ENCODE measurements around the gene SLC13A3.
A peak's percentile ranks its signal among the peaks of the same experiment; 100 is the strongest.

Gene SLC13A3

GRCh38 chr20:46660487-46660886 lies 9.2 kb upstream of the SLC13A3 start:
- DNase-seq = no peak

- no peak for DNase-seq
Measured at GRCh38 chr20:46657618-46658017, 6.4 kb upstream of the SLC13A3 start.

GRCh38 chr20:46657137-46657536 lies 5.9 kb upstream of the SLC13A3 start:
- DNase-seq = no peak

DNA sequence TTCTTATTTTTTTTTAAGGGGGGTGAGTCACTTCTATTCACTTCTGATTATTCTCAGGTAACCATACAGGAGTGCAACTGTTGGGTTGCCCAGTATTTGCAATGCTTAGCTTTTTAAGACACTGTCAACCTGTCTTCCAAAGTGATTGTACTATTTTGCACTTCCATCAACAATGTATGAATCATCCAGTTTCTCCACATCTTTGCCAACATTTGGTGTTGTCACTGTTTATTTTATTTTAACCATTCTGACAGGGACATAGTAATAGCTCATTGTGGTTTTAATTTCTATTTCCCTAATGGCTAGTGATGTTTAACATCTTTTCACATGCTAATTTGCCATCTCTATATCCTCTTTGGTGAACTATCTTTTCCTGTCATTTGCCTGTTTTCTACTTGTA lies 1.4 kb upstream of the SLC13A3 start:
- DNase-seq = no peak

- no peak for DNase-seq
Measured at GRCh38 chr20:46650575-46651090, 626 bp downstream of the SLC13A3 start.

DNA sequence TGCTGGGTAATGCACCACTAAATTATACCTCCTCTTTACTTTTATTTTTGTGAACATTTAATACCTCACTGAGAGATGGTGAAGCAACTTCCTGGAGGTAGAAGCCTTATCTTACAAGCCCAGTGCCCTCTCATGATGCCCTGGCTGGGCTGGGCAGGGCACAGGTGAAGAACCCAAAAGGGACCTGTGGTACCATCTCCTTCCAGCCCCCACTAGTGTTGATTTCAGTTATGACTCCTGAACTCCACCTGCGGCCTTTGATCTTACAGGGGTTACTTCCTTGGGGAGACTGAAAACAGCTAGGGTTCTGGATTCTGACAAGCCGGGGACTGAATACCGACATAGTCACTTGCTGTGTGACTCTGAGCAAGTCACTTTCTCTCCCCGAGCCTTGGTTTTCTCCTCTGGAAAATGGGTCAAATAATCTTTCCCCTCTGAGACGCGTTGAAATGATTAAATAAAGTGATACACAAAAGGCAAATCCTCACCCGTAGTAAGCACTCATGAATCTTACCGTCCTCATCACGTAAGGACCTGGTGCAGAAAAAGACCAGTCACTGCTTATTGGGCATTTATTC lies 1.2 kb downstream of the SLC13A3 start:
- DNase-seq = no peak

DNA sequence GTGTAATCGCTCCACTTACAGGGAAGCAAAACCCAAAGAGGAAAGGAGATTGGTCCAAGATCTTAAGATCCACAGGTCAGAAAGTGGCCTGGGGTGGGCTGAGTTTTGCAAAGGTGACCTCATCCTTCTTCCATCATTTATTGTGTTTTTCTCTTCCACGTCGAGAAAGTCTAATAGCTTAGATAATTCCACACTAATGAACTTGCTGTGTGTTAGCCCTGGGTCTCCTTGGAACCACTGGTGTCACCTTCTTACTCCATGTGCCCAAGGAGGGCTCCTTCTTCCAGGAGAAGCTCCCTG lies 1.7 kb downstream of the SLC13A3 start:
- no peak for DNase-seq

- DNase-seq = peak in 2 of 56 donors; percentile 11 to 18
Measured at GRCh38 chr20:46648903-46649649, 2.2 kb downstream of the SLC13A3 start.

DNA sequence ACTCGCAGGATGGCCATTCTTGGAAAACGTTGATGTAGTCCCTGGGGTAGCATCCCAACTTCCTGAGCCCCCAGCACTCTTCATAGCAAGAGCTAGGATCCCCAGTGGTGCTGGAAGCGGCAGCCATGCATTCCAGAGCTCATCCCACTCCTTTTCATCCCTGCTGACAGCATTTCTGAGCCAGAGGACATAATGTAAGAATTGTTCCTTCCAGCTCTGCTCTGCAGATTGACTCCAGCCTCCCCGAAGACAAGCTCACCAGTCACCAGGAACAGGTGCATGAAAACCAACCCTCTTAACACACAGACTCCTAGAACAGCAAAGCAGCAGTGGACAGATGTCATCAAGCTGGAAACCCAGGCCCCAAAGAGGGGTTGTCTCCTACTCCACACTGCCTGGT lies 3.8 kb downstream of the SLC13A3 start:
- peak in 11 of 56 donors; percentile 9 to 51 (median 21) for DNase-seq

- no peak for DNase-seq
Measured at GRCh38 chr20:46646659-46647380, 4.4 kb downstream of the SLC13A3 start.

DNA sequence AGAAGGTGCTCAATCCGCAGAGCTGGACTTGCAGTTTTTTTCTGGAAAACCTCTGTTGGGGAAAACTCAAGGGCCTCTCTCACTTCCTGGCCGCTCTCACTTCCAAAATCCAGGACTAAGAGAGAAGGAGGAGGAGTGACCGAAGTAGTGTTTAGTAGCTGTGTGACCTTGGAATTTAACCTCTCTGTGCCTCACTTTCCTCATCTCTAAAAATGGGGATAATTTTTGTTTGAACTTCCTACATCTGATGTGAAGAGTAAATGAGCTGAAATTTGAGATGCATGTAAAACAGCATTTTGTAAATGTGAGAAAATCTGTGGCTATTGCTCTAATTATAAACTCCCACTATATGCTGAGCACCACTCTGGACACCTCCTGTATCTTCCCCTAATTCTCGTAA lies 5.1 kb downstream of the SLC13A3 start:
- no peak for DNase-seq

DNA sequence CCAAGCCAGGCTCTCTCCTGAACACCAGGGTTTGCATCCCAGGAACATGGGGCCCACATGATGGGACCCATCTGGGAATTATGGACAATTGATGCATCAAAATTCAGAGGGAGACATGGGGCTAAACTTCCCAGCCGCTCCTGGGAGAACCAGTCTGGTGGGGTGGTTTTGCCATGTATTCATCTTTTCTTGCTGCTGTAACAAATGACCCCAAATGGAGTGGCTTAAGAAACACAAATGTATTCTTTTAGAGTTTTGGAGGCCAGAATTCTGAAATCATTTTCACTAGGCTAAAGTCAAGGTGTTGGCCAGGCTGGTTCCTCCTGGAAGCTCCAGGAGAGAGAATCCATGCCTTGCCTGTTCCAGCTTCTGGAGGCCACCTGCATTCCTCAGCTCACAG lies 6.5 kb downstream of the SLC13A3 start:
- no peak for DNase-seq

DNA sequence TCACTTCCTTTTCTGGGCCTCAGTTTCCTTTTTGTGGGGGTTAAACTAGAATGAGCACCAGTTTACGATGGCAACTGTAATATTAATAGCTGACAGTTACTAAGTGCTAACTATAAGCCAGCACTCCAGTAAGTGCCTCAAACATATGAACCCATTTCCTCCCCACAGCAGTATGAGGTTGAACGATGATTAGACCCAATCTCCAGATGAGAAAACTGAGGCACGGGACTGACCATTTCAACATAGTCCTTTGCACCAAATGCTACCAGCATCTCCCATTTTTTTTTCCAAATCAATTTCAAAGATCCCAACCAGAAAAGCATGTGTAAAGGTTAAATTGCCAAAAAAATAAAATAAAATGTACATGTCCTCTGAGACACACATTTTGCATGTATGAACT lies 7.1 kb downstream of the SLC13A3 start:
- no peak for DNase-seq

DNA sequence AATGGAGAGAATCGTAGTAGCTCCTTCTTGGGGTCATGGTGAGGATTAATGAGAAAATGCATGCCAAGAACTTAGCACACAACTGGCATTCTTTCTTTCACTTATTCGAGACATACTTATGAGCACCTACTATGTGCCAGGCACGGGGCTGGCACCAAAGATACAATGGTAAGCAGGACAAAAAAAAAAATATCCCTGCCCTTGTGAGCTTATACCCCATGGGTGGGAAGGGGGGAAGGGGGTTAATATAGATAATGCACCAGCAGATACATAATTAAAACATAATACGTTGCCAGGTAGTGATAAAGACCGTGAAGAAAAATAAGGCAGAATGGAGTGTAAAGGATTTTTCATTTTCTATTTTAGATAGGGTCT lies 8.3 kb downstream of the SLC13A3 start:
- DNase-seq = no peak

DNA sequence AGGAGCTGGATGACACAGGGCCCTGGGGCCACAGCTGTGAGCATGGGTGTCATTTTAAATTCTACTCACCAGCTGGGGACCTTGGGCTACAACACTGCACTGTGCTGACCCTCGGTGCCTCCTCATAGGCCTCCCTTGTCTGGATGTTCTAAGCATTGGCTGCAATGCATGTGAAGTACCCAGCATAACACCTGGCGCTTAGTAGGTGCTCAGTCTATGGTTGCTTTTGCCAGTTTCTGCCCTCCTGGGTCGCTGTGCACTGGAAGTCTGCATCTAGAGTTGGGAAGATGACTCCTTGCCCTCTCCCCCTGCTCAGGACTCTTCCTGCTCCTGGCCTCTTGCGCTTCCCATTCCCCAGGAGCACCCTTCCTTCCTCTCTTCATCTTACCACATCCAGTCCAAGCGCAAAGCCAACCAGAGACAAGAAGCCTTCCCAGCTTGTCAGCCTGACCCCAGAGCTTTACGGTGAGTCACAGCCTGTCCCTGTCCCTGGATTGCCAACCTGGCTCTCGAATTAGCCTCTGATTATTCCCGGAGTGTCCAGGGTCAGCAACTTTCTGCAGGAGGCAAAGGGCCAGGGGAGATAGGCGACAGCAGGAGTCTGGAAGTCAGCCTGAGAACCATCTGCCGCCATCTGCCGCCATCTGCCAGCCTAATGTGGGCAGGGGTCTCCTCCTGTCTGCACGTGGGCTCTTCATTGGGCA lies 8.8 kb downstream of the SLC13A3 start:
- DNase-seq = no peak

DNA sequence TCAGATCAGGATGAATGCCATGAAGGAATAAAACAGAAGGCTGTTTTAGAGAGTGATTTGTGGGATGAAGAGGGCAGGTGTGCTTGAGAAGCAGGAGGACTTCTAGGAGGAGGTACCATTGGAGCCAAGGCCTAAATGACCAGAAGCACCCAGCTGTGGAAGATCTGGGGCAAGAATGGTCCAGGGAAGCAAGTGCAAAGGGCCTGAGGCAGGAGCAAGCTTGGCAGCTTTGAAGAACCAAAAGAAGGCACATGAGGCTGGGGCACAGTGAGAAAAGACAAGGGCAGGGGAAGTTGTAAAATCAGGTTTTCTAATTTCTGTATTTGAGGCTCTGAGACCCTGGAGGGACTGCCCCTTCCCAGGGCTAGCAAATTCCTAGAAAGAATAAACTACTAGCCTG lies 9.8 kb downstream of the SLC13A3 start:
- DNase-seq = no peak

DNA sequence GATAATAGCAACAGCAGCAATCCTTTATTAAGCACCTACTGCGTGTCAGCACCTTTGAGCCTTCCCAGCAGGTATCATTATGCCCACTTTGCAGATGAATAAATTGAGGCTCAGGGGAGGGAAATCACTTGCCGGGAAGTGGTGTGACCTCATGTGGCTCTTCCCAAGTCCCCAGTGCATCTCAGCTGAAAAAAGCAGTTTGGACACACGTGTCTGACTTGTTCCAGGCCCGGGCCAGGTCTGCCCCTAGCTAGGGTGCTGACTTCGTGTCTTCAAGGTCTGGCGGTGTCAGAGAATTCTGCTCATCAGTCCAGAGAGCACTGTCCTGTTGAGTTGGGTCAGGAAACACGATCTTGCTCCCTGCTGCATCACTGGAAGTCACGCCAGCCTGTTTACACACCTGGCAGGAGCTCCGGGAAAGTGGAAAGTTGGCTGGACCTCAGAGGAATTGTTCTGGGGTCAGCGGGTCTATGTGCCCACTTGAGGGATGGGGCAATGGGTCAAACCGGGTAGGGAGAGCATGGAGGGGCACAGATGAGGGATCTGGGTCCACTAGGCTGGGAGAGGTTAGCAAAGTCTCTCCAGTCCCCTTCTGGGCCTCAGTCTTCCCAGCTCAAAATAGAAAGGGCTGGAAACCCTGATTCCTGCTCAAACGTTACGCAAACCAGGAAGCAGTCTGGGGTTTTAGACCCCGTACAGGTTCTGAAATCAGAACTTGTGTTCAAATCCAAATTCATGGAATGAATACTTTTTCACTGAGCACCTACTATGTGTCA lies 10.5 kb downstream of the SLC13A3 start:
- no peak for DNase-seq

DNA sequence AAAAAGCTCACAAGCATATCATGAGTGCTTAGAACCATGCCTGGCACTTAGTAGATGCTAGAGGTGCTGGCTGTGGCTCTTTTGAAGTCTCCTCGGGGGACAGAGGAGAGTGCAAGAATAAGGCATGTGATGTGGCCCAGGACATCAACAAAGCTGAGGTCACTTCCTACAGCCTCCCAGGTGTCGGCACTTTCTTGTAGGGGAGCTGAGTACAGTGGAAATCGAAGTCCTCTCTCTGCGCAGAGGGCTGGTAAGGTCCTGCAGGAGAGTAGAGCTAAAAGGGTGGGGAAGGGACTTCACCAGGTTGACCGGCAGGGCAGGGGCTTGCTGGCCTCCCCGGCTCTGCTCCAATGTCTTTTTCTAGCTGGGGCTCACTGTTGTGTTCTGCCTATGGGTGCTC lies 11.2 kb downstream of the SLC13A3 start:
- DNase-seq = no peak

DNA sequence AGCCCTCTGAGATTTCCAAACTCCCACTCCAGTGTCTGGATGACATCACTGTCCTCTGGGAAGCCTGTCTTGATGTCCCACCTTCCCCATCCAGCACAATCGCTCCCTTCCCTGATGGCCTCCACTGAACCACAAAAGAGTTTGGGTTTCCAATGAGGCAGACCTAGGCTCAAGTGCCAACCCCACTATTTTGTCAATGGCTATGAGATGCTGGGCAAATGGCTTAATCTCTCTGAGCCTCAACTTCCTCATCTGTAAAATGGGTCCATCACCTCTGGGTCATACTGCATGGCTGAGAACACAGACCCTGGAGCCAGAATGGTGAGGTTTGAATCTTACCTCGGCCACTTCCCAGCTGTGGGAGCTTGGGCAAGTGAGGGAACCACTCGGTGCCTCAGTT lies 11.7 kb downstream of the SLC13A3 start:
- no peak for DNase-seq

DNA sequence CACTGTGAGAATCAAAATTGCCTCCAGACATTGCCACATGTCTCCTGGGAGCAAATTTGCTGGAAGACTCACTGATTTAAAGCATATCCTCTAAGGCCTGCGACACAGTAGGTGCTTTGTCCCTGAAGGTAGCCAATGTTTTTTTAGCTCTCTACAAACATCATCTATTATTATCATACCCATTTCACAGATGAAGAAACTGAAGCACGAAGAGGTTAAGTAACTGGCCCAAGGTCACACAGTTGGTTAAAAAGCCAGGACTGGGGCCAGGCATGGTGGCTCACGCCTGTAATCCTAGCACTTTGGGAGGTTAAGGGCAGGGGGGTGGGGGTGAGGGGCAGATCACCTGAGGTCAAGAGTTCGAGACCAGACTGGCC lies 12.4 kb downstream of the SLC13A3 start:
- DNase-seq = no peak

- DNase-seq = peak in 27 of 56 donors; percentile 7 to 71 (median 45)
Measured at GRCh38 chr20:46638134-46638897, 12.9 kb downstream of the SLC13A3 start.
